ENCODE data around the gene SH3BGRL.
A peak's percentile ranks its signal among the peaks of the same experiment; 100 is the strongest.

Gene SH3BGRL

DNA sequence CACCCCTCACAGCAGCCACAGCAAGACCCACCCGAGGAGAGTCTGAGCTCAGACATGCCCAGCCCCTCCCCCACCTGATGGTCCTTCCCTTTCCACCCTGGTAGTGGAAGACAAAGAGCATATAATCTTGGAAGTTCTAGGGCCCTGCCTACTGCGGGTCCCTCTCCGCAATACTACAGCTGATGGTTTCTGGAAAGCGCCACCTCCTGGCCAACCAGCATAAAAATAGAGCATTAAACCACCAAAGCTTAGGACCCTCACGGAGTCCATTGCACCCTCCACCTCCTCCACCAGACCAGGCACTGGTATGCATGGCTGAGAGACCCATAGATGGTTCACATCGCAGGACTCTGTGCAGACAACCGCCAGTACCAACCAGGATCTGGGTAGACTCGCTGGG lies 78.2 kb downstream of the SH3BGRL start:
- TF ChIP-seq, protein P1, sequence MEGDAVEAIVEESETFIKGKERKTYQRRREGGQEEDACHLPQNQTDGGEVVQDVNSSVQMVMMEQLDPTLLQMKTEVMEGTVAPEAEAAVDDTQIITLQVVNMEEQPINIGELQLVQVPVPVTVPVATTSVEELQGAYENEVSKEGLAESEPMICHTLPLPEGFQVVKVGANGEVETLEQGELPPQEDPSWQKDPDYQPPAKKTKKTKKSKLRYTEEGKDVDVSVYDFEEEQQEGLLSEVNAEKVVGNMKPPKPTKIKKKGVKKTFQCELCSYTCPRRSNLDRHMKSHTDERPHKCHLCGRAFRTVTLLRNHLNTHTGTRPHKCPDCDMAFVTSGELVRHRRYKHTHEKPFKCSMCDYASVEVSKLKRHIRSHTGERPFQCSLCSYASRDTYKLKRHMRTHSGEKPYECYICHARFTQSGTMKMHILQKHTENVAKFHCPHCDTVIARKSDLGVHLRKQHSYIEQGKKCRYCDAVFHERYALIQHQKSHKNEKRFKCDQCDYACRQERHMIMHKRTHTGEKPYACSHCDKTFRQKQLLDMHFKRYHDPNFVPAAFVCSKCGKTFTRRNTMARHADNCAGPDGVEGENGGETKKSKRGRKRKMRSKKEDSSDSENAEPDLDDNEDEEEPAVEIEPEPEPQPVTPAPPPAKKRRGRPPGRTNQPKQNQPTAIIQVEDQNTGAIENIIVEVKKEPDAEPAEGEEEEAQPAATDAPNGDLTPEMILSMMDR (IDR thresholded peaks at IDR 0.05; ENCODE audit: insufficient read depth, low read depth, low read length, missing control alignments): no peak
- DNase-seq (ENCODE audit: low read depth): no peak
- no peak overlapping the region for H3K4me3 ChIP-seq (ENCODE audit: low read length)

DNA sequence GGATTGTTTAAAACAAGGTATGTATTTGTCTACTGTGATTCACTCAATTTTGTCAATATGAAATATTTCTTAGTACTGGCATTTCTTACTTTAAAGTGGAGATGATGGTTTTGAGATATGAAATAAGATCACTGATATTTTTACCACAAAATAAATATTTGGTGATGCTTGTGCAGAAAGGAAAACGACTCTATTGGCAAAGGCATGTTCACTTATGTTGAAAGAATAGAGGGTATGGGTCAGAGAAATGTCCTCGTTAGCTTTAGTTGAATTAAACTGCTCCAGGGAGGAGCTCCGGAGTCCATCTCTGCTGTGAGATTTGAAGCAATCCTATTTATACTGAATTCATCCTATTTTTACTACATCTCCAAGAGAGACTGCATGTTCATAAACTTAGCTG lies 84.2 kb downstream of the SH3BGRL start:
- TF ChIP-seq, protein P1 (IDR thresholded peaks at IDR 0.05; ENCODE audit: insufficient read depth, low read depth, low read length, missing control alignments): no peak
- no peak for DNase-seq (ENCODE audit: low read depth)
- no peak overlapping the region for H3K4me3 ChIP-seq (ENCODE audit: low read length)

DNA sequence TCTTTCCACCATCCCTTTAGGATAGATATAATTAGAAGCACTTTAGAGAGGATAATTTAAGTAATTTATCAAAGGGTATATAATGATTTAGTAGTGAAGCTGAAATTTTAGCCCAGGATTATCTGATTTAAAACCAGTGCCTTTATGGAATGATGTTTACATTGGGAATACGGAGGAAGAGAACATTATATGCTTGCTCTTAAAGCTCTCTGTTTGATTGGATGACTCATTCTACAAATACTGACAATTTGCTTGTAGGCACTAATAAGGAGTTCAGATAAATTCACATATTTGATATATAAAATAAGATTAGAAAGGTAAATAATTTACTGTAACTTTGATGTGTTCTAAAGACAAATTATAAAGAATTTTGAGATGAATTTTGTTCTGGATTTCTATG lies 84.7 kb downstream of the SH3BGRL start:
- no peak overlapping the region for H3K4me3 ChIP-seq (ENCODE audit: low read length)
- TF ChIP-seq, protein P1 (IDR thresholded peaks at IDR 0.05; ENCODE audit: insufficient read depth, low read depth, low read length, missing control alignments): no peak
- DNase-seq (ENCODE audit: low read depth): no peak

DNA sequence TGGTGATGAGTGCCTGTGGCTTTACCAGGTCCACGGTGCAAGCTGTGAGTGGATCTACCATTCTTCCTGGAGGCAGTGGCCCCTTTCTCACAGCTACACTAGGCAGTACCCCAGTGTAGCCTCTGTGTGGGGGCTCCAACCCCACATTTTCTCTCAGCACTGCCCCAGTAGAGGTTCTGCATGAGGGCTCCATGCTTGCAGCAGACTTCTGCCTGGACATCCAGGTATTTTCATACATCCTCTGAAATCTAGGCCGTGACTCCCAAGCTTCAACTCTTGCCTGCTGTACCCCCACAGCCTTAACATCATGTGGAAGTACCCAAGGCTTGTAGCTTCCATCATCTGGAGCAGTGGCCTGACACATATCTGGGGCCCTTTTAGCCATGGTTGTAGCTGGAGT lies 90.1 kb downstream of the SH3BGRL start:
- DNase-seq (ENCODE audit: low read depth): no peak
- H3K4me3 ChIP-seq (ENCODE audit: low read length): no peak overlapping the region
- TF ChIP-seq, protein P1 (IDR thresholded peaks at IDR 0.05; ENCODE audit: insufficient read depth, low read depth, low read length, missing control alignments): no peak

DNA sequence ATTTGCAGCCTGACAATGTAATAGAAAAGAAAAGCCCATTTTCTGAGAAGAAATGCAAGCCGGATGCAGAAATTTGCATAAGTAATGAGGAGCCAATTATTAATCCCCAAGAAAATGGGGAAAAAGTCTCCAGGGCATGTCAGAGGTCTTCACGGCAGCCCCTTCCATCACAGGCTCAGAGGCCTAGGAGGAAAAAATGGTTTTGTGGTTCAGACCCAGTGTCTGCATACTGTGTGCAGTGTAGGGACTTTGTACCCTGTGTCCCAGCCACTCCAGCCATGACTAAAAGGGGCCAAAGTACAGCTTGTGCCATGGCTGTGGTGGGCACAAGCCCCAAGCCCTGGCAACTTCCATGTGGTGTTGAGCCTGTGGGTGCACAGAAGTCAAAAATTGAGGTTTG lies 92.2 kb downstream of the SH3BGRL start:
- TF ChIP-seq, protein P1 (IDR thresholded peaks at IDR 0.05; ENCODE audit: insufficient read depth, low read depth, low read length, missing control alignments): no peak
- no peak for DNase-seq (ENCODE audit: low read depth)
- no peak overlapping the region for H3K4me3 ChIP-seq (ENCODE audit: low read length)

DNA sequence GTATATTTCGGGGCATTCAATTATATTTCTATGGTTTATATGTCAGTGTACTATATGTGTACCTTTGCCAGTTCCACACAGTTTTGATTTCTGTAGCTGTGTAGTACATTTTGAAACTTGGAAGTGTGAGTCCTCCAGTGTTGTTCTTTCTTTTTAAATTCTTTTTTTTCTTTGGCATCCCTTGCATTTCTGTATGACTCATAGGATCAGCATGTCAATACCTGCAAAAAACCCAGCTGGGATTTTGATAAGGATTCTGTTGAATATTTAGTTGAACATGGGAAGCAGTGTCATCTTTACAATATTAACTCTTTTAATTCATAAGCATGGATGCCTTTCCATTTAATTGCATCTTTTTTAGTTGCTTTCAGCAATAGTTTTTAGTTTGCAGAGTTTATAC lies 100.0 kb downstream of the SH3BGRL start:
- H3K4me3 ChIP-seq (ENCODE audit: low read length): no peak overlapping the region
- TF ChIP-seq, protein P1 (IDR thresholded peaks at IDR 0.05; ENCODE audit: insufficient read depth, low read depth, low read length, missing control alignments): no peak
- DNase-seq (ENCODE audit: low read depth): peak; percentile 46

DNA sequence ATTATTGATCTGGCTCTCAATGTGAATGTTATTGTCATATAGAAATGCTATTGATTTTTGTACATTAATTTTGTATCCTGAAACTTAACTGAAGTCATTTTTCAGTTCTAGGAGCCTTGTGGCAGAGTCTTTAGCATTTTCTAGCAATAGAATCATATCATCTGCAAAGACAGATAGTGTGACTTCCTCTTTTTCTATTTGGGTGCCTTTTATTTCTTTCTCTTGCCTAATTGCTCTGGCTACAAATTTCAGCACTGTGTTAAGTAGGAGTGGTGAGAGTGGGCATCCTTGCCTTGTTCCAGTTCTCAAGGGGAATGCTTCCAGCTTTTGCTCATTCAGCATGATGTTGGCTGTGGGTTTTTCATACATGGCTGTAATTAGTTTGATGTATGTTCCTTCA lies 102.7 kb downstream of the SH3BGRL start:
- no peak overlapping the region for H3K4me3 ChIP-seq (ENCODE audit: low read length)
- no peak for DNase-seq (ENCODE audit: low read depth)
- TF ChIP-seq, protein P1 (IDR thresholded peaks at IDR 0.05; ENCODE audit: insufficient read depth, low read depth, low read length, missing control alignments): no peak
